ENCODE results near the gene WWC1.

WWC1 gene

DNA sequence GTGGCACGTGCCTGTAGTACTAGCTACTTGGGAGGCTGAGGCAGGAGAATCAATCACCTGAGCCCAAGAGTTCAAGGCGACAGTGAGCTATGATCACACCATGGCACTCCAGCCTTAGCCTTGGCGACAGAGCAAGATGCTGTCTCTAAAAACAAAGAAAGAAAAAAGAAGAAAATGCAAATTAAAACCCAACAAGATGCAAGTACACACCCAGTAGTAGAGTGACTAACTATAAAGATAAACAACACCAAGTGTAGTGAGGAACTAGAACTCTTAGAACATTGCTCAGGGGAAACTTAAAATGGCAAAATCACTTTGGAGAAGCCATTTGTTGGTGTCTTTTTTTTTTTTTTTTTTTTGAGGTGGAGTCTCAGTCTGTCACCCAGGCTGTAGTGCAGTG lies 160.1 kb downstream of the WWC1 start:
- DNase-seq = no peak

DNA sequence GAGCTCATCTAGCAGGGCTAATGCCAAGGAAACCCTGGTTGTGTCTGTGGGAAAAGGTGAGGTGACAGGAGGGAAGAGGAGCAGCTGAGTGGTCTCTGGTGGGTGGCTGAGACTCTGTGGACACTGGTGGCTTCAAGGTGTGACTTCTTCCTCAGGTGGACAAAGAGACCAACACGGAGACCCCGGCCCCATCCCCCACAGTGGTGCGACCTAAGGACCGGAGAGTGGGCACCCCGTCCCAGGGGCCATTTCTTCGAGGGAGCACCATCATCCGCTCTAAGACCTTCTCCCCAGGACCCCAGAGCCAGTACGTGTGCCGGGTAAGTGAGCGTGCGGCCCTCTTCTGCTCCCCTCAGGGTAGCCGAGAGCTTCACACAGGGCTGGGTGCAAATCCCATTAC lies 163.8 kb downstream of the WWC1 start:
- DNase-seq = no peak

DNA sequence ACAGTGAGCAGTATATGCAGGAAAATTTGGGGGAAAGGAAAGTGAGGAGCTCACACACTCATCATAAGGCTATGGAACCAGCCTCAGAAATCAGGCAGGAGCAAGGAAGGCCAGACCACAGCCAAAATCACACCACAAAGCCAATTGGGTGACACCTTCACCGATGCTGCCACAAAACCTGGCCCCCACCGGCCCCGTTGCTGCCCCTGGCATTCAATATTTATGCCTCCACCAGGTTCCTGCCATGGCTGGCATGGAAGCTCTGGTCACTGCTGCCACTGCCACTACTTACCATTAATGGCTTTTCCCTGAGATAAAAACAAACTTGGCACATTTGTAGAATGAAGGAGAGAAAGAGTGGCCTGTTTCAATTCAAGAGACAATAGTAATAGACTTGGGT lies 166.1 kb downstream of the WWC1 start:
- DNase-seq = no peak

DNA sequence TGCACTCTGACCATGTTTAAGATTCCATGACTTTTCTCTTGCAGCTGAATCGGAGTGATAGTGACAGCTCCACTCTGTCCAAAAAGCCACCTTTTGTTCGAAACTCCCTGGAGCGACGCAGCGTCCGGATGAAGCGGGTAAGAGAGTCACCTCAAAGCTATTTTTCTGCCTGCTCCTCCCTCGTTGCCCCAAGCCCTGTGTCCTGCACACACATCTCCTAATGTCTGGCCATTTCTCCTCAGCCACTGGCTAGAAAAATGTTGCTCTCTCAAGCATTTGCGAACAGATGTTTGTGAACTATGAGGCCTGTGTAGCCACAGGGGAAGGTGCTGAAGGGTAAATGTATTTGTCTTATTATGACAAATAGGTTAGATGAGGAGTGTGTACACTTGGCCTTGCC lies 169.2 kb downstream of the WWC1 start:
- no peak for DNase-seq

DNA sequence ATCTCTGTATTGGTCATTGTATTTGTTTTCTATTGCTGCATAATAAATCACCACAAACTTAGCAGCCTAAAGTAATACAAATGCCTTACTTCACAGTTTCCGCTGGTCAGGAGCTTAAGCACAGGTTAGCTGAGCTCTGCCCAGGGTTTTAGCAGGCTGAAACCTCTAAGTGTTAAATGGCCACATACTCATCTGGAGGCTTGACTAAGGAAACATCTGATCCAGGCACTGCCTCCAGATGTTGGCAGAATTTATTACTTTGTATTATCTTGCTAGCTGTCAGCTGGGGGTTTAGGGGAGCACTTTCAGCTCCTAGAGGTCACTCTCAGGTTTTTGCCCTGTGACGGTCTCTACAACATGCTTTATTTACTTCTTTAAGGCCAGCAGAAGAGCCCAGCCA lies 171.6 kb downstream of the WWC1 start:
- no peak for DNase-seq

DNA sequence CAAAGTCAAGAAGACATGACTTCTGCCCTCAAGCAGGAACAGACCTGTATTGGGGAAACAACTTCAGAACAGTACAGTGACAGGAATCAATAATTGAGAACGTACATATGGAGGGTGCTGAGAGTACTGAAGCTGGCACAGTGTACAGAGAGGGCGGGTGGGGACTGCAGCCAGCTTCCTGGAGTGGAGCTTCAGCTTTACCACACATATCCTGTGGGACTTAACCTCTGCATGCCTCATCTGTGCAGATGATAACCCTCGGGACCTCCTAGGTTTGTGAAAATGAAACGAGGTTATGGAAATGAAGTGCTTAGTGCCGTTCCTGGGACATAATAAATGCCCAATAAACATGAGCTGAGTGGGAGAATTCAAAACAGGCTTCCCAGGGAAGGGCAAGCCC lies 172.8 kb downstream of the WWC1 start:
- DNase-seq = no peak

DNA sequence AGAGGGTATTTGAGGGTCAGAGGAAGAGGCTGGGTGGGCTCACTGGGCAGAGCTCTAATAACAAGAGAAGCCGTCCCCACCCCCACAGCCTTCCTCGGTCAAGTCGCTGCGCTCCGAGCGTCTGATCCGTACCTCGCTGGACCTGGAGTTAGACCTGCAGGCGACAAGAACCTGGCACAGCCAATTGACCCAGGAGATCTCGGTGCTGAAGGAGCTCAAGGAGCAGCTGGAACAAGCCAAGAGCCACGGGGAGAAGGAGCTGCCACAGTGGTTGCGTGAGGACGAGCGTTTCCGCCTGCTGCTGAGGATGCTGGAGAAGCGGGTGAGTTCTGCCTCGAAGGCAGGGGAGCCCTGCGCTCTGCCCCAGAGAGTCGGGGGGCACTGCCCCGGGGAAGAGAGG lies 173.2 kb downstream of the WWC1 start:
- no peak for DNase-seq

DNA sequence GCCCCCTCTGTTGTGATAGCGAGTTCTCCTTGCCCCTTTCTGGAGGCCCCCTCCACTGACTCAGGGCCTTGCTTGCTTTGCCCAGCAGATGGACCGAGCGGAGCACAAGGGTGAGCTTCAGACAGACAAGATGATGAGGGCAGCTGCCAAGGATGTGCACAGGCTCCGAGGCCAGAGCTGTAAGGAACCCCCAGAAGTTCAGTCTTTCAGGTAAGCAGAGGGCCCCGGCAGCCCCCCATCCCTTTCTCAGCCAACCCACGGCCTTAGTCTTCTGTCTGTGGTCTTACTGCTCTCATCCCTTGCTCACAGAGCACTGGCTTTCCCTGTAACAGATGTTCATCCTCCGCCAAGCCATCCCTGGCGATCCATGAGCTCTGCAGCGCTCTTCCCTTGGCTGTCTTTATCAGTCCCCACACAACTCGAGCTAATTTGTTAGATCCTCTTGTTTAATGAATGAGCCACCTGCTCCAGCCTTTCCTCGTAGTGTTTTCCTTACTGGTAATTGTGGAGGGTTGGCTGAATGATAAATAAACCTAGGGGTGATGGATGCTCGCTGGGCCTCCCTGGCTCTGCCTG lies 176.4 kb downstream of the WWC1 start:
- peak; percentile 88 for DNase-seq

DNA sequence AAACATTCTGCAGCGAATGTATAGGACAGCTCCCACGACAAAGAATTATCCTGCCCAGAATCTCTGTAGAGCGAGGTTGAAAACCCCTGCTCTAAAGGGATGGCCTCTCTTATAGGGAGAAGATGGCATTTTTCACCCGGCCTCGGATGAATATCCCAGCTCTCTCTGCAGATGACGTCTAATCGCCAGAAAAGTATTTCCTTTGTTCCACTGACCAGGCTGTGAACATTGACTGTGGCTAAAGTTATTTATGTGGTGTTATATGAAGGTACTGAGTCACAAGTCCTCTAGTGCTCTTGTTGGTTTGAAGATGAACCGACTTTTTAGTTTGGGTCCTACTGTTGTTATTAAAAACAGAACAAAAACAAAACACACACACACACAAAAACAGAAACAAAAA lies 177.4 kb downstream of the WWC1 start:
- DNase-seq = no peak

DNA sequence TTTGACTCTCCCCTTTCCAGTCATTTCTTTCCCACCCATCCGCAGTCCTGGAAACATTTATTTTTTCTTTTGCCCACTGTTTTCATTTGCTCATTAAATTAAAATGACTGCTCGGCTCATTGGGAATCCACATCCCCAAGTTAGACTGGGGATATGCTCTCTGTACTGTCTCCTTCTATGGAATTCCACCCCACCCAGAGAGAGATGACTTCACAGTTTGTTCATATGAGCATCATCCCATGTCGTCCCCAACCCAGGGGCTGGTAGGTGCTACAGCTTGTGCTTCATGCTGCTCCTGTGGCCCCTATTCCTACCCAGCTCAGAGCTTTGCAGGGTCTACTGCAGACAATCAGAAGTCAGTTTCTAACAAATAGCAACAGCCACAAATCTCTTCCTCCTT lies 178.4 kb downstream of the WWC1 start:
- no peak for DNase-seq

DNA sequence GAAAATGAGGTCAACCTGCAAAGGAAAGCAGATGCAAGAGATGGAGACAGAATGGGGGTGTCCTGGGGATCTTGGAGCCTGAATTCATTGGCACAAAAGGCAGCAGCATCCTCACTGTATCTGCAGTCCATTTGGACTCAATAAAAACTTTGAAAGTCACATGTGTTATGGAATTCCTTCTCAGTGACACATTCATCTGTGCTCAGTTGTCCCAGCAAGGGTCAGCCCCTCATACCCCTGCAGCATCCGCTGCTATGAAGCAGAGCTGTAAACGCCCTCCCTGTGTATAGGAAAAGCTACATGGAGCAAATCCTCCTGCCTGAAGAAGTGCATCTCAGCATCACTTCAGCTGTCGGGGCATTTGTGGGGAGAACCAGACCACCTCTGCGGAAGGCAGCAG lies 180.3 kb downstream of the WWC1 start:
- no peak for DNase-seq

DNA sequence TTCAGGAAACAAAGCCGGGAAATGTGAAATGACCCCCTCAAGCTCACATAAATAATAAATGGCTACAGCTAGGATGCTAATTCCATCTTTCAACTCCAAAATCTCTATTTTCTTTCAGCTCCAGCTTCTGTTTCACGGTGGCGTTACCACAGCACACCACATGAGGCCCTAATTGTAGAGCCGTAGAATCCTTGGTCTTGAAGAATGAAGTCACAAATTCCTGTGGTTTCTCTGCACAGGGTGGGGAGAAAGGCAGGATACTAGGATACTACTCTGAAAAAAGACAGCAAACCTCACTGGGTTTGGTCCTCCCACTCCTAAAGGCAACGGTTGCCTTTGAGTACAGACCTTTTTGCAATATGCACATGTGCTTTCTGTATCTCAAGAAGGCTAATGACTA lies 180.9 kb downstream of the WWC1 start:
- DNase-seq = no peak

DNA sequence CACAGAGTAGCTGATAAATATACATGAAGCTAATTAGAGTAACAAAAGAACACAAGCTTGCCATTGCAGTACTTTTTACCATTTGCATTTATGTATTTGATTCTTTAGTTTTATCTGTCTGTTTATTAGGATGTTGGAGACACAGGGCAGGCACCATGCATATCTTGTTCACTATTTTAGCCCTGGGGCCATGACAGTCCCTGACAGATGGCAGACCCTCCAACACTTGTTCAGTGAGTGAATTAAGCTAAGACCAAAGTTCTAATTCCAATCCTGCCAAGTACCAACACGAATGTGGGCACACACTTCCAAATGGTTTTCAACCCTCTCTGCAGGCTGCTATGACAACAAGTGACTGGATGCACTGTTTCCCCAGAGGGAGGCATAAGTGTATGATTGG lies 182.9 kb downstream of the WWC1 start:
- no peak for DNase-seq

DNA sequence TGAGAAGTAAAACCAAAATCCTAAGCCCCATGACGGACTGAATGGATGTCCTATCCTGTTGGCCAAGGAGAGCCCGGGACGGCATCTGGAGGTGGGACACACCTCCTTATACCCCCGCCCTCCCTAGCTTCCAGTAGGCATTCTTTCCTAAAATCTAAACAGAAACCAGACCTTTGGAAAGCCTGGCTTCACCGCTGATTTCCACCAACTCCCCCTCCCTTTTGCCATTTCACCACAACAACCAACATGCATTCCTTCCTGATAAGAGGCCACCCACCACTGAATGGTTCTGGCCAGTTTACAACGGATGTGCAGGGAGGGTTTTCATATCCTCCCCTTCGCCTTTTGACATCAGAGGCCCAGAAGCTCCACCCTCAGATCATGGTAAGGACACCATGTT lies 185.6 kb downstream of the WWC1 start:
- no peak for DNase-seq

DNA sequence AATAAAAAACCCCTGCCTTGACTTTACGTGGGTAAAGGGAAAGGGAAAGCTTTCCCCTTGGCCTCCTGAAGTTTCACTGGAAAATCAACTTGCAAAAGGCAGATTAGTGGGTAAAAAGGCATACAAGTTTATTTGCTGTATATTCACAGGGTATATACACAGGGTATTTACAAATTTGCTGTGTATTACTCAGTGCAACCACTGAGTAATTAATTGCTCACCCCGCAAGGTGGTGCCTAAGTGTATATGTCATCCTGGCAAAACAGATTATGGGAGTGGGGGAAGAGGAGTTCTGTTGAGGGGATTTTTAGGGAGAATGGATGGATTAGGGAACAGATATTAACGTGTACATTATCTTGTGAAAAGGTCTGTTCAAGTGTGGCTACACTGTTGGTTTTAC lies 187.7 kb downstream of the WWC1 start:
- DNase-seq = no peak

DNA sequence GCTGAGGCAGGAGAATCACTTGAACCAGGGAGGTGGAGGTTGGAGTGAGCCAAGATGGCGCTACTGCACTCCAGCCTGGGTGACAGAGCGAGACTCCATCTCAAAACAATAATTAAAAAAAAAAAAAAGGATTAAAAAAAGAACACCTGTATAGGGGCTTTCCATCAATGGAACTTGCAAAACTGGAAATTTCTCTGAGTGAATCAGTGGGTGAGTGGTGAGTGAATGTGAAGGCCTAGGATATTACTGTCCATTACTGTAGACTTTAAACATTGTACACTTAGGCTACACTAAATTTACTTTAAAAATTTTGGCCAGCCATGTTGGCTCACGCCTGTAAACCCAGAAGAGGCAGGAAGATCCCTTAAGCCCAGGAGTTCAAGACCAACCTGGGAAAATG lies 189.2 kb downstream of the WWC1 start:
- DNase-seq = no peak

DNA sequence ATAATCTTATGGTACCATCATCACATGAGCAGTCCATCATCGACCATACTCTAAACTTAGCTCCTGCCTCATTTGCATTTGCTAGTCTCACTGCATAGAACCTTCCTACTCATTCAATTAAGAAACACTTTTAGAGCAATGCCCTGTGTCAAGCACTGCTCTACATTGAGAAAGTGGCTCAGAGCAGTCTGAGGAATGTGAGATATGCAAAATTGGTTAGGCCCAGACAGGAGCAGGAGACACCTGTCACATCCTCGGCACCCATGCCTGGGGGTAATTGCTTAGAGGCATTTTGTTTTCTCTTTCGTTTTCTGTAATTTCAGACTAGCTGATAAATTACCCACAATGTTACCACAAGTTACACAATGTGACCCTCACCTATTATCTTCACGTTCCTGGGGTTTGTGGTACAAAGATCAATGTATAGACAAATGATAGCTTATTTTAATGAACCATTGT lies 189.9 kb downstream of the WWC1 start:
- peak; percentile 5 for DNase-seq

DNA sequence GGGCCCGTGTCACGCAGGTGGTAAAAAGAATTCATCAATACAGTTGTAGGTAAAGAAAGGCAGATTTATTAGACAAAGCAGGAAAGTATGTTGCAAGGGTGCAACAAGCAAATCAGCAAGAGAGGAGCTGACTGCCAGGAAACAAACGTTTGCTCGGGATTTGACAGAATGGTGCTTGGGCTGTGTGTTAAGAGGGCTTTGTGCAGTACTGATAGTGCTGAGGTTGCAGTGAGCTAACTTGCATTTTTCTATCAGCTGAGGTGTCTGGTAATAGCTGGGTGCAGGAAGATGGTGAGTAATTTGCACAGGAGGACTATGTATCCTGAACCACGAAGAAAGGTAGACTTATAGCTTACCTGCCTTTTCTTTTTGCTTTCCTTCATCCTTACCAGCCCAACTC lies 190.9 kb downstream of the WWC1 start:
- DNase-seq = no peak

DNA sequence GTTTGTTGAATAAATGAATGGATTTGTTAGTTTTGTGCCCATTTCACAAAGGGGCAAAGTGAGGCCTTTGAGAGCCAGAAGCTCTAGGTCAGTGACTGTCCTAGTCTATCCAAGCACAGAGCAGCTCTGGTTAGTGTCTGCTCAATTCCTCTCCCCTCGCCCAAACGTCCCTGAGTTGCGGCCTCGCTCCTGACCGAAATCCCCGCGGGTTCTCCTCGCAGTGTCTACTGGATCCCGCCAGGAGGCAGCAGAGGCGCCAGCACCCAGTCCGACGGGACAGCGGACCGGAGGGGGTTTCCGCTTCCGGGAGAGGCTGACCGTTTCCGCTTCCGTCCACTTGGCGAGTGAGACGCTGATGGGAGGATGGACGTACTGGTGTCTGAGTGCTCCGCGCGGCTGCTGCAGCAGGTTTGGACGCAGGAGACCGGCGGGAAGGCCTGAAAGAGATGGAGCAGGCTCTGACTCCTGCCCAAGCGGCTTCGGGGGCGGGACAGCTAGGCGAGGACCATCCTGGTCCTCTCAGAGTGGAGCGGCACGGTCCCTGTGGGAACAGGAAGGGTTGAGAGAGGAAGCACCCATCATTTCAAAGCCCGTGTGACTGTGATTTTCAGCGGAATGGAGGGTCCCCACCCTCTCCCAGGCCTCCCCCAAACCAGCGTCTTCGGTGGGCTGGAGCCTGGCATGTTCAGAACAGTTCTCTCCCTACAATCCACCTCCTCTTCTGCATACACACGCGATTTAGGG lies 194.9 kb downstream of the WWC1 start, which contains the start of gene RARS1:
RARS1 (plus strand) TSS at position 336 of the 744 bp plus-strand sequence; CDS start at position 364, 28 bp downstream.
- peak; percentile 95 for DNase-seq

DNA sequence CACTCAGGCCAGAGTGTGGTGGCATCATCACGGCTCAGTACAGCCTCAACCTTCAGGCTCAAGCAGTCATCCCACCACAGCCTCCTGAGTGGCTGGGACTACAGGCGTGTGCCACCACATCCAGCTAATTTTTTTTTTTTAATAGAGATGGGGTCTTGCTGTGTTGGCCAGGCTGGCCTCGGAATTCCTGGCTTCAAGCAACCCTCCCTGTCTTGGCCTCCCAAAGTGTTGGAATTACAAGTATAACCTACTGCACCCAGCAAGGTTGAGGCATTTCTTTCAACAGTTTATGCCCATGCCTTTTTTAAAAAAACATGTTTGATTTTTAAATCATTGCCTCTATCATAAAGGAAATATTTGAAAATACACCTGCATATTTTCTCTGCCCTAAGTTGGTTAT lies 197.6 kb downstream of the WWC1 start:
- DNase-seq = no peak

DNA sequence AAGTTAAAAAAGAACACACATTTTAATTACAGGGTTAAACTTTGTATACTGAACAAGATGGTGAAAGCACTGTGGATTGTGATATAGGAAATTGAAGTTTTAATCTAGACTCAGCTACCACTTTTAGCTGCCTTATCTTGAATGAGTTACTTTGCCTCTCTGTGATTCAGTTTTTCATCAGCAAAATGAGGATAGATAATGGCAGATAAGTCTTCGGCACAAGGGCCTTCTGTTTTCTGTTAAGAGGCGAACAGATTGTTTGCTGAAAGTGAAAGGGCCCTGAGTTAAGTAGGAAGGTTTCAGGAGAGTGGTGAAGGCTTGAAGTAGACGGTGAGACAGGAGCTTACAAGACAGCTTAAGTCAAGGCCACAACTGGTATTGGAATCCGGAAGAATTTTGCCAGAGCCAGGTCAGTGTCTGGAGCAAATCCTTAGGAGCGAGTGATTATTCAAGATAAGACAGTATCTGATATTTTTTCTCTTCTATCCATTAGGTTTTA lies 202.7 kb downstream of the WWC1 start:
- no peak for DNase-seq

DNA sequence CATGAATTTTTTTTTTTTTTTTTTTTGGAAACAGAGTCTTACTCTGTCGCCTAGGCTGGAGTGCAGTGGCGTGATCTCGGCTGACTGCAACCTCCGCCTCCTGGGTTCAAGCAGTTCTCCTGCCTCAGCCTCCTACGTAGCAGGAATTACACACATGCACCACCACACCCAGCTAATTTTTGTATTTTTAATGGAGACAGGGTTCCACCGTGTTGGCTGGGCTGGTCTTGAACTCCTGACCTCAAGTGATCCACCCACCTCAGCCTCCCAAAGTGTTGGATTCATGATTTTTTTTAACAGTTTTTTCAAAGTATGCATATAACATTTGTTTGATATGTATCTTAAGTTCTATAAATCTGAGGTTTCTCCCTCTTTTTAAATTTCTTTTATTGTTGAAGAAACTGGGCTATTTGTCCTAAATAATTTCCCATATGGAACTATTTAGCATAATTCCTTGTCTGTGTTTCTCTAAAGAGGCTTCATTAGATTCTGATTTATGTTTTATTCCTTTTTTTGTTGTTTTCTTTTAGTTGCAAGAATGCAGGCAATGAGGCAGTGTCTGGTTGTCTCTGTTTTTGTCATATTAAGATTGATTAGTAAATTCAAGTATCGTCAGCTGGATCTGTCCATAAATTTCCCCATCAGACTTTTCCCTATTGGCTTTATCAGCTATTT lies 211.3 kb downstream of the WWC1 start:
- DNase-seq = no peak

DNA sequence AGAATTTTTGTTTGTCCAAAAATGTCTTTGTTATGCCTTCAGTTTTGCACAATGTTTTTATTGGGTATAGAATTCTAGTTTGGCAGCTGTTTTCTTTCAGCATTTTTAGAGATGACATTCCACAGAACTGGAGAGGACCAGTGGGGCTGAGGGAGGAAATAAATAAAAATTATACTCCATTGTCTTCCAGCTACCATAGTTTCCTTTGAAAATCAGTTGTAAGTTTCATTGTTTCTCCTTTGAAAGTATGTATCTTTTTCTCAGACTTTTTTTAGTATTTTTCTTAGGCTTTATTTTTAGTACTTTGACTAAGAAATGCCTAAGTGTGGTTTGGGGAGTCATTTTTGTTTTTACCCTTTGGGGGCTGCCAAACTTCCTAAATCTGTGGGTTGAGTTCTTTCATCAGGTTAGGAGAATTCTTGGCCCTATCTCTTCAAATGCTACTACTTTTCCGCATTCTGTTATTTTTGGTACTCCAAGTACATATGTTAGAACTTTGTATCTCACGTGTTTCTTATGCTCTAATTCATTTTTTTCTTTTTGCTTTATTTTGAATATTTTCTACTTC lies 222.5 kb downstream of the WWC1 start:
- DNase-seq = no peak
